Fibroblast of the aortic adventitia (primary cell): ENCODE data around the gene IGF2BP3. TPM values are rescaled to one million over a fixed set of nuclear protein-coding genes. Genes with fewer than 3 reads are reported as not detected.

Experiments used
- DNase-seq: peaks from one replicate; pipeline ENCODE4 v3.0.0-alpha.2; 2010; ENCODE audit warnings: low read depth
- H3K4me3 ChIP-seq: 2 replicates; pipeline ENCODE4 v1.5.1; 2011; ENCODE audit warnings: low read depth, mild to moderate bottlenecking, control low read depth, low read length, moderate library complexity
- total RNA-seq: library from RNA; depleted of rRNA; stranded (reverse); fragments of >200 nt; gene quantifications from 2 replicates; pipeline ENCODE4 v1.2.3, GENCODE V29; 2012; ENCODE audit warnings: low replicate concordance
- TF ChIP-seq, protein P1 (sequence below): IDR thresholded peaks from 2 replicates; pipeline ENCODE4 v1.5.1; 2011; ENCODE audit warnings: mild to moderate bottlenecking, low read length, control low read depth, inconsistent platforms; ENCODE audit not compliant: insufficient read depth

IGF2BP3 gene
- total RNA-seq, 1 donor, result 116 TPM

DNA sequence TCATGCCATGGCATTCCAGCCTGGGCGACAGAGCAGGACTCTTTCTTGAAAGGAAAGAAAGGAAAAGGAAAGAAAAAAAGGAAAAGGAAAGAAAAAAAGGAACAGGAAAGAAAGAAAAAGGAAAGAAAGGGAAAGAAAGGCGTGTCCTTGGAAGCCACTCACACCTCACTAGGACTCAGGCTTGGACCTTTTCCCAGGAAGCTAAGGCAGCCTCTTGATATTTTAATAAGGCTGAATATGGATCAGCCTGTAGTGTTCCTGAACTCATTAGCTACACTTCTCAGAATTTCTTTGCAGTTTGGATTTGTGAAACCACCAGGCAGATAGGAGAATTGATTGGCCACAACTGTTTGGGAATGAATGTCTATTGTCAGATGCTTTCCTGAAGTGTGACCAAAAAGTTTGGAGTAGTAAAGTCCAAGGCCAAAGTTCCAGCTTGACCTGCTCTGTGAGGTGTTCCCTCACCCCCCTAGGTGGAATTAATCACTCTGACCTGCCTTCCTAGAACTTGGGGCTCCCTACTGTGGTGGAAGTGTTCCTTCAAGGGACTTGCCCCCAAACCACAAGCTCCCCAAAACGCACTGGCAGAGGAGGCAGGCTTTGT lies 178.2 kb downstream of the IGF2BP3 start:
- DNase-seq, result no peak
- no peak overlapping the region for H3K4me3 ChIP-seq
- TF ChIP-seq, protein P1, sequence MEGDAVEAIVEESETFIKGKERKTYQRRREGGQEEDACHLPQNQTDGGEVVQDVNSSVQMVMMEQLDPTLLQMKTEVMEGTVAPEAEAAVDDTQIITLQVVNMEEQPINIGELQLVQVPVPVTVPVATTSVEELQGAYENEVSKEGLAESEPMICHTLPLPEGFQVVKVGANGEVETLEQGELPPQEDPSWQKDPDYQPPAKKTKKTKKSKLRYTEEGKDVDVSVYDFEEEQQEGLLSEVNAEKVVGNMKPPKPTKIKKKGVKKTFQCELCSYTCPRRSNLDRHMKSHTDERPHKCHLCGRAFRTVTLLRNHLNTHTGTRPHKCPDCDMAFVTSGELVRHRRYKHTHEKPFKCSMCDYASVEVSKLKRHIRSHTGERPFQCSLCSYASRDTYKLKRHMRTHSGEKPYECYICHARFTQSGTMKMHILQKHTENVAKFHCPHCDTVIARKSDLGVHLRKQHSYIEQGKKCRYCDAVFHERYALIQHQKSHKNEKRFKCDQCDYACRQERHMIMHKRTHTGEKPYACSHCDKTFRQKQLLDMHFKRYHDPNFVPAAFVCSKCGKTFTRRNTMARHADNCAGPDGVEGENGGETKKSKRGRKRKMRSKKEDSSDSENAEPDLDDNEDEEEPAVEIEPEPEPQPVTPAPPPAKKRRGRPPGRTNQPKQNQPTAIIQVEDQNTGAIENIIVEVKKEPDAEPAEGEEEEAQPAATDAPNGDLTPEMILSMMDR, result no peak

DNA sequence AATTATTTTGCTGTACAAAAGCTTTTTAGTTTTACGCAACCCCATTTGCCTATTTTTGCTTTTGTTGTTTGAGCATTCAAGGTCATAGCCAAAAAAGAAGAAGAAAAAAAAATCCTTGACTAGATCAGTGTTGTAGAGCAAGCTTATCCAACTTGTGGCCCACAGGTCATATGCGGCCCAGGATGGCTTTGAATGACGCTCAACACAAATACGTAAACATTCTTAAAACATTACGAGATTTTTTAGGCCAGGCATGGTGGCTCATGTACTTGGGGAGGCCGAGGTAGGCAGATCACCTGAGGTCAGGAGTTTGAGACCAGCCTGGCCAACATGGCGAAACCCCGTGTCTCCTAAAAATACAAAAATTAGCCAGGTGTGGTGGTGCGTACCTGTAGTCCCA lies 179.3 kb downstream of the IGF2BP3 start:
- H3K4me3 ChIP-seq, result no peak overlapping the region
- TF ChIP-seq, protein P1, result no peak
- no peak for DNase-seq

DNA sequence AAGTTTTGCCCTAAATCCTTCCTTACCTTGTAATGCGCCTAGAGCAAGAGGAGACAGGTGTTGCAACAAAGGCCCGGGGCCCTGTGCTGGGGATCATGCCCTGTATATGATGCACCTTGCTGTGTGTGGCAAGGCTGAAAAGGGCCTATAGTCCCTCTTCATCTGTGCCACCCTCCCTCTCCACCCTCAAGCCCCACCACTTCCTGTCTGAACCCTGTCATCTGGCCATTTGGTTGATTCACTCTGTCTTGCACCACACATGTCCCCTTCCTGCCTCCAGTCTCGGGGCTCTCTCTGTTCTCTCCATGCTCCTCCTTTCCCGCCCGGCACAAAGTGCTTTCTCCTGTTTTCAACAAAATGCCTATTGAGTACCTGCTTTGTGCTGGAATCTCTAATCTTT lies 182.7 kb downstream of the IGF2BP3 start:
- DNase-seq, result no peak
- TF ChIP-seq, protein P1, result no peak
- no peak overlapping the region for H3K4me3 ChIP-seq

DNA sequence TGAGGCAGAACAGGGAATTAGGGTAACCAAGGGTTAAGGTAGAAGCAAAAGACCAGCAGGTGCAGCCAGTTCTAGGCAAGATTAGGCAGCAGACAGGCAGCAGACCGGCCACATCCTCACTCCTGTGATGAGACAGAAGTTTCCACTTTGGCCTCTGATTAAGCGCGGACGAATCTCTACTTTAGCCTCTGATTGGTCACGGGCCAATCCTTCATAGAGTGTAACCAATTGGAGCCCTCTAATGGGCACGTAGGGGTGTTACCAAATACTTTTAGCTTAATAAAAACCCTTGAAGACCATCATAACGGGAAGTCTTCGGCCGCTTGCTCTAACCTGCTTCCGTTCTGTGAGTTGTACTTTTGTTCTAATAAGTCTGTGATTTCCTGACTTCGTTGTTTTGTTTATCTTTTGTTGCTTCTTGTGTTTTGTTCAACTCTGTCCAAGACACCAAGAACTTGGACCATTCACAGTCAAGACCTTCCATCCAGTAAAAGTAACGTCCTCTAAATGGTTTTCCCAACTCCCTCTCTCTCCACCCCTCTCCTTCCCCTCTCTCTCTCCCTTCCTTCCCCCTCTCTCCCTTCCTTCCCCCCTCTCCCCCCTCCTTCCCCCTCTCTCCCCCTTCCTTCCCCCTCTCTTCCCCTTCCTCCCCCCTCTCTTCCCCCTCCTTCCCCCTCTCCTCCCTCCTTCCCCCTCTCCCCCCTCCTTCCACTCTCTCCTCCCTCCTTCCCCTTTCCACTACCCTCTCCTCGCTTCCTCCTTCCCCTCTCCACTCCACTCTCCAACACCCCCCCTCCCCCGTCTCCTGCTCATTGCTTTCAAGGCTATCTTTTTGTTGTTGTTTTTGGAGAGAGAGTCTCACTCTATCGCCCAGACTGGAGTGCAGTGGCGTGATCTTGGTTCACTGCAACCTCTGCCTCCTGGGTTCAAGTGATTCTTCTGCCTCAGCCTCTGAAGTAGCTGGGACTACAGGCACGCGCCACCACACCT lies 184.3 kb downstream of the IGF2BP3 start:
- TF ChIP-seq, protein P1, result no peak
- no peak overlapping the region for H3K4me3 ChIP-seq
- DNase-seq, result no peak

DNA sequence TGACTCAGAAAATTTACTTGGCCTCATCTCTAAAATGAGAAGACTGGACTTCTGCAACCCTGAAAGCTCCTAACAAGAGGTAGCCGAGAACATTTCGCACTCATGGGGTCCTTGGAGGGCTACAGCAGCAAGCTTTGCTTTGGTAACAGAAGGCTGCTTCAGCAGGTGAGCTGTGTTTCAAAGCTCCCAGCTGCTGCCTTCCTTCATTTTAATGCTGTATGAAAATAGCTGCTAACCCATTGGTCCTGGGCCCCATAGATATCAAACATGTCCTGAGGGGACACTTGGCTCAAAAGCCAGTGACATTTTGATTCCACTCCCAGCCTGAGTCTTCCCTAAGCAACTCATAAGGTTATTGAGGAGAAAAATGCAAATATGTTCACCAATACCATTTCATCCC lies 185.4 kb downstream of the IGF2BP3 start:
- TF ChIP-seq, protein P1, result no peak
- DNase-seq, result no peak
- no peak overlapping the region for H3K4me3 ChIP-seq

DNA sequence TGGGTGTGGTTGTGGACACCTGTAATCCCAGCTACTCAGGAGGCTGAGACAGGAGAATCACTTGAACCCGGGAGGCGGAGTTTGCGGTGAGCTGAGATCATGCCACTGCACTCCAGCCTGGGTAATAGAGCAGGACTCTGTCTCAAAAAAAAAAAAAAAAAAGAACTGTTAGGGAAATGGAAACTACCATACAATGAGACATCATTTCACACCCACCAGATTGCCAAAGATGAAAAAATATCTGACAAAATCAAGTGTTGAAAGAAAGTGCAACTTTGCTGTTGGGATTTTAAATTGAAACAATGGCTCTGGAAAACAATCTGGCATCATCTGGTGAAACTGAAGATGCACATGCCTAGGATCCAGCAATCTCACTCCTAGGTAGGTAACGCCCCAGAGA lies 187.2 kb downstream of the IGF2BP3 start:
- no peak overlapping the region for H3K4me3 ChIP-seq
- TF ChIP-seq, protein P1, result no peak
- DNase-seq, result no peak
